Peyer's patch (tissue), 4 donors: ENCODE data around the gene AGBL3.

Experiments
- POLR2A ChIP-seq, 2 donors: fragments of 450-650 bp; IDR thresholded peaks; one replicate each; pipeline ENCODE4 v1.5.1; 2017; ENCODE audit warnings: antibody characterized with exemption in 2 of 2, mild to moderate bottlenecking in 2 of 2, moderate library complexity in 2 of 2
- TF ChIP-seq, protein P1 (sequence below), 6 experiments: fragments of 450-650 bp in 4 of 6; fragments of 200-600 bp in 2 of 6; sonication (generic) in 1 of 6; IDR thresholded peaks; one replicate each; pipeline ENCODE4 v1.5.1; 2017 to 2019; ENCODE audit warnings: antibody characterized with exemption in 6 of 6, mild to moderate bottlenecking in 3 of 6, moderate library complexity in 1 of 6

DNA sequence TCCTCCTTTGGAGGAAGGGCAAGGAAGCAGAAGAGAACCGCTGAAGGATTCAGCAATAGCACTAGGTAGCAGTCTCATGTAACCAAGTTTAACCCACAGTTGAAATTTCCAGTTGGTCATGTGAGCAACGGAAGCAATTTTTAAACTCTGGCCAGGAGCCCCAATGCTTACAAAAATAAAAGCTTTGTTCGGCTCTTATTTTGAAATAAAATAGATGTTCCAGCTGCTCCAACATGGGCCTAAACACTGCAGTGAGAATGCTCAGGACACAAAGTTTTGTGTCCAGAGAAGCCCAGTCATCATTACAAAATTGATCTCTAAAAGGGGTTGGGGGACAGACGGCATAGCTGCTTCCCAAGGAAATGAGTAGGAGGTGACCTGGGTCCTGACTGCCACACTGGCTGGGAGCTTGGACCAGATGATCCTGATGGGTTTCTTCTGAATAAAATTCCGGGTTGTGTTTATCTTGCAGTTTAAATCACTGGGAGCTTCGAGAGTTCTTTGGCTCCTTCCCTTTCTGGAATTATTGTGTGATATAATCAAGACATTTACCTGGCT is 161.1 kb downstream of the AGBL3 start:
- TF ChIP-seq, protein P1, sequence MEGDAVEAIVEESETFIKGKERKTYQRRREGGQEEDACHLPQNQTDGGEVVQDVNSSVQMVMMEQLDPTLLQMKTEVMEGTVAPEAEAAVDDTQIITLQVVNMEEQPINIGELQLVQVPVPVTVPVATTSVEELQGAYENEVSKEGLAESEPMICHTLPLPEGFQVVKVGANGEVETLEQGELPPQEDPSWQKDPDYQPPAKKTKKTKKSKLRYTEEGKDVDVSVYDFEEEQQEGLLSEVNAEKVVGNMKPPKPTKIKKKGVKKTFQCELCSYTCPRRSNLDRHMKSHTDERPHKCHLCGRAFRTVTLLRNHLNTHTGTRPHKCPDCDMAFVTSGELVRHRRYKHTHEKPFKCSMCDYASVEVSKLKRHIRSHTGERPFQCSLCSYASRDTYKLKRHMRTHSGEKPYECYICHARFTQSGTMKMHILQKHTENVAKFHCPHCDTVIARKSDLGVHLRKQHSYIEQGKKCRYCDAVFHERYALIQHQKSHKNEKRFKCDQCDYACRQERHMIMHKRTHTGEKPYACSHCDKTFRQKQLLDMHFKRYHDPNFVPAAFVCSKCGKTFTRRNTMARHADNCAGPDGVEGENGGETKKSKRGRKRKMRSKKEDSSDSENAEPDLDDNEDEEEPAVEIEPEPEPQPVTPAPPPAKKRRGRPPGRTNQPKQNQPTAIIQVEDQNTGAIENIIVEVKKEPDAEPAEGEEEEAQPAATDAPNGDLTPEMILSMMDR (IDR thresholded peaks at IDR 0.05) = no peak
- no peak for TF ChIP-seq POLR2A (IDR thresholded peaks at IDR 0.05)
